ENCODE results near the gene INPP4B.

Gene INPP4B

DNA sequence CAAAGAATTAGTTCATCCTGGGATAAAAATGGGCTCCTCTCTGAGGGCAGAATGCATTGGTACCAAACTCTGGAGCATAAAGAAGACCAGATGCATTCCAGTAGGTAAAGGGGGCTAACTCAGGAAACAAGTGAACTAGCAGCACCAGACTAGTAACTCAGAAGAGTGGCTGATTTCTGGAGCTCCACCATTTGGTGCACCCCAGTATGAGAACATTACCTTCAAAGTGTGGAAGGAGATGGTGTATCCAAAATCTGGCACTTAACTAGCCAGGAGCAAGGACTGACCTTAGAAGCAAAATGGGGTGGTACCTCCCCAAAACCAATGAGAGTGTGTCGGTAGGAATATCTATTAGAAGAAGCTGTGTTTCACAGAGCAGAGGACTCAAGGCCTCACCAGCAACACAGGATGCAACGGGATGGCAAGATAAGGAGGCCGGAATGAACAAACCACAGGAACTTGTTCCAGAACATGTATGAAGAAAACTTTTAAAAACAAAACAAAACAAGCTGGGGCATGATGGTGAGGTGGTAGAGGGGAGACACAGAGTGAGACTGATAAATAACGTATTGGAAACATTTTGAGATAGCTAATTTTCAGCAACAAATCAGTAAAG, 142.3 kb downstream of the INPP4B start:
- no peak overlapping the region for H3K4me3 ChIP-seq
- H3K27ac ChIP-seq = no peak overlapping the region
- TF ChIP-seq, protein P1, sequence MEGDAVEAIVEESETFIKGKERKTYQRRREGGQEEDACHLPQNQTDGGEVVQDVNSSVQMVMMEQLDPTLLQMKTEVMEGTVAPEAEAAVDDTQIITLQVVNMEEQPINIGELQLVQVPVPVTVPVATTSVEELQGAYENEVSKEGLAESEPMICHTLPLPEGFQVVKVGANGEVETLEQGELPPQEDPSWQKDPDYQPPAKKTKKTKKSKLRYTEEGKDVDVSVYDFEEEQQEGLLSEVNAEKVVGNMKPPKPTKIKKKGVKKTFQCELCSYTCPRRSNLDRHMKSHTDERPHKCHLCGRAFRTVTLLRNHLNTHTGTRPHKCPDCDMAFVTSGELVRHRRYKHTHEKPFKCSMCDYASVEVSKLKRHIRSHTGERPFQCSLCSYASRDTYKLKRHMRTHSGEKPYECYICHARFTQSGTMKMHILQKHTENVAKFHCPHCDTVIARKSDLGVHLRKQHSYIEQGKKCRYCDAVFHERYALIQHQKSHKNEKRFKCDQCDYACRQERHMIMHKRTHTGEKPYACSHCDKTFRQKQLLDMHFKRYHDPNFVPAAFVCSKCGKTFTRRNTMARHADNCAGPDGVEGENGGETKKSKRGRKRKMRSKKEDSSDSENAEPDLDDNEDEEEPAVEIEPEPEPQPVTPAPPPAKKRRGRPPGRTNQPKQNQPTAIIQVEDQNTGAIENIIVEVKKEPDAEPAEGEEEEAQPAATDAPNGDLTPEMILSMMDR (IDR thresholded peaks at IDR 0.05) = no peak
- DNase-seq (ENCODE audit: low spot score) = no peak

DNA sequence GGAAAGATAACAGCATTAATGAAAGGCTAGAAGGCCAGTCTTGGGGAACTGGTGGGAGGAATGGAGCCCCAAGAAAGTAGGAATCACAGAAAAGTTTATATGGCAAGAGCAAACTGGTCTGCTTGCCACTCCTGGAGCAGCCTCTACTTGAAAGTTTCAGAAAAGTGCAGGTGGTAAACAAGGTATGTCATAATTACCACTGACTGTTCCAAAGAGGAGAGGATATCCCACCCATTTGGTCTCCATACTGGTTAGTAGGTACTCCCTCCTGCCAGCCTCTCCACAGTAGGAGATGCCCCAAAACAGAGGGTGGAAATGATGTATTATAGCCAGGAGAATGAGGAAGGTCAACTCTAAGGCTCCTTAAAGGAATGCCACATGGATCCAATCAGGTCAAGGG, 145.1 kb downstream of the INPP4B start:
- Histone ChIP-seq H3K27ac (no peak overlapping the region), H3K4me3 (no peak overlapping the region)

DNA sequence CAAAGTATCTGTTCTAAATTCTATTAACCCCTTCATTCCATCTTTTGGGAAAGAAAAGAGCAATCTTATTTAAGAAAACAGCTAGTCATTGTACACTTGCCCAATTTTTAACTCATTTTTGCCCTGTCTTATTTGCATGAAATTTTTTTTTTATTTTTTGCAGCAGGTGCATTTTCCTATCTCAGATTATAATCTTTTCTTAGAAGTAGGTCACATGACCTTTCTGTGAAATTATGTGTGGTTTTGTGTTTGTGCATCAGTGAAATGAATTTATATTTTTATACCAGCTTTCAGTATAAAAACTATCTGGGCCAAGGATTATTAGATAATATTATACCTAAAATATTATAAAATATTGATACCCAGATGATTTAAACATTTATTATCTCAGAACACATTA, 145.6 kb downstream of the INPP4B start:
- TF ChIP-seq, protein P1 (IDR thresholded peaks at IDR 0.05) = no peak
- no peak for DNase-seq (ENCODE audit: low spot score)
- Histone ChIP-seq H3K4me3 (no peak overlapping the region), H3K27ac (no peak overlapping the region)

More for the DNA sequence above, 145.1 kb downstream of the INPP4B start:
- TF ChIP-seq, protein P1 (IDR thresholded peaks at IDR 0.05) = no peak
- no peak for DNase-seq (ENCODE audit: low spot score)

DNA sequence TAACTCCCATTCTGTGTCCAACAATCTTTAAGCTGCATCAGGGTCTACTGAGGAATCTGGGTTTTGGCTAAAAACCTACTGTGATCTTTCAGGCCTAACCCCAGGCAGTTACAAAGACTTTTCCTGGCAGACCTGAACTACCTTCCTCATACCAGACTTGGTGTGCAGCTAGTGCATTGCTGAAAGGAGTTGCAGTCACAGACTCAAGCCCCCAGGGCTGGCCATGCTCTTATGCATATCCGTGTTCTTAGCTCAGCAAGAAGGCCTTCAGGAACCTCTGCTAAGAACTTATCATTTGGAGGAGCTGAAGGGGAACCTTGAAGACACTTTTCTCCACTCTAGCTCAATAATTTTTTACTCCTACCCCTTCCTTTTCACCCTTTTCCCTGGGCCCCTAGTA, 147.5 kb downstream of the INPP4B start:
- DNase-seq (ENCODE audit: low spot score) = no peak
- TF ChIP-seq, protein P1 (IDR thresholded peaks at IDR 0.05) = no peak
- Histone ChIP-seq H3K4me3 (no peak overlapping the region), H3K27ac (no peak overlapping the region)

DNA sequence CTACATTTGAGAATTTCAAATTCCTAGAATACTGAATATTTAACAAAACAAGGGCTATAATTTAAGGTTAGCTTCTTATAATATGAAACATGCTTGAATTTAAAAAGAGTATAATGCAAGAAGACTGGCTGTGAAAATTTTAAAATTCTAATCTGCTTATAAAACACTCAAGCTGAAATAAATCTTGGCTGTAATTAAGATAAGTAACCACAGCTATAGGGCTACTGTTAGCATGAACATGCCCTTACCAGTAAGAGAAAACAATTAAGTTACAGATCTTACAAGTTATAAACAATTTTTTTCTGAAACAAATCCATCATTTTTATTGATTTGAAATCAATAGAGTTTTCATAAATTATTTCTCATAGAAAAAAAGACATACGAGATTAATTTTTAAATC, 148.2 kb downstream of the INPP4B start:
- H3K4me3 ChIP-seq = no peak overlapping the region
- H3K27ac ChIP-seq = no peak overlapping the region
- TF ChIP-seq, protein P1 (IDR thresholded peaks at IDR 0.05) = no peak
- DNase-seq (ENCODE audit: low spot score) = no peak

DNA sequence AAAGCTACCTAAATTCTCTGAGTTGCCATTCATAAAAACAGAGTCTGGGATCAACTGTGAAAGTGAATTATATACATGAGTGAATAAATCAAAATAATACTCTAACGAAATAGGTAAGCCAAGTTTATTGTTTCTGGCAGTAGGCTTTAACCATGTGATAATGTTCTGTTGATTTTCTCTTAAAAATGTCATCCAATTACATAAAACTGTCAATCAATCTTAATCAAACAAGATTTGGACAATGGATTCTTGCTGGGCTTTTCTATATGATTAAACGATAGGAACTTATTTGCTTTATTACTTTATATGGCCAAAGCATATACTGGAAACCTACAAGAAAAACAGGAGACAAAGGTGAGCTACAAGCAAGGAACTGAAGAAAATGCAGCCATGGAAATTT, 148.8 kb downstream of the INPP4B start:
- Histone ChIP-seq H3K4me3 (no peak overlapping the region), H3K27ac (no peak overlapping the region)
- no peak for DNase-seq (ENCODE audit: low spot score)
- TF ChIP-seq, protein P1 (IDR thresholded peaks at IDR 0.05) = no peak

DNA sequence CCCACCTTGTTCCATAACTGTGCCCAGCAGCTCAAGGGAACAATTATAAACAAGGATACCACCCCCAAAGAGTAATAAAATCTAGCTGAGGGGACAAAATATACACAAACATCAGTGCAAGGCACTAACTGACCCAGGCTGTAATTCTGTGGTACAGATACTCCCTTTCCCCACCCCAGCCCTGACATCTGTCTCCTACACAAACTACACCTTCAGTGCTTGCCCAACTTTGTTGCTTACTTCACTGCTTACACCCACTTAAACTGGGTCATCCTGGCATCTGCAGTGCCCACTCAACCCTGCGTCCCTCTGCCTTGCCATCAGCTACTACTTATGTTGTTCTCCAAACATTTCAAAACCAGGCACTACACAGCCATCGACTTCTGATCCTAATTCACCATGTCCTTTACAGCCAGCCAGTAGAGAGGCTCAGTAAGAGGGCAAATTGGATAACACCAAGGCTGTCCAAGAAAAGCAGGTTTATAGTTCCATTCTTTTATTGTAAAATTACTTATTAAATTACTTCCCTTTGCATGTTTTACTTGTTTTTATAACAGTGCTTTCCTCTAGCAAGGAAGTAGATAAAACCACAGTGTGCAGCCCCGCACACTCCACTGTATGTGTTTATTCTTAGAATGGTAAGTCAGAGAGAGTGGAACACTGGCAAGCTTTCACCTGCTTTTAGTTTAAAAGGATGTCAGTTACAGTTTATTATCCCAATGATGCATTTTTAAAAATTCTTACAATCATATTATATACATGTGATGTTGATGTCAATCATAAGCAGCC, 149.6 kb downstream of the INPP4B start:
- no peak for DNase-seq (ENCODE audit: low spot score)
- Histone ChIP-seq H3K27ac (no peak overlapping the region), H3K4me3 (no peak overlapping the region)
- TF ChIP-seq, protein P1 (IDR thresholded peaks at IDR 0.05) = no peak

Data from coronary artery (tissue), 2 donors.